LHCN-M2 (cell line): ENCODE results near the gene HOXD1. TPM values are rescaled to one million over a fixed set of nuclear protein-coding genes. Genes with fewer than 3 reads are reported as not detected.

Experiments used
- DNase-seq: peaks from one replicate; pipeline ENCODE4 v3.0.0-alpha.2; 2012; ENCODE audit warnings: low read depth
- polyA plus RNA-seq: library from polyadenylated mRNA; unstranded; fragments of >200 nt; gene quantifications from one replicate; pipeline ENCODE4 v1.2.1, GENCODE V29; 2012; ENCODE audit warnings: missing spikeins
- total RNA-seq: library from RNA; depleted of rRNA; stranded (reverse); fragments of >200 nt; gene quantifications from 2 replicates; pipeline ENCODE4 v1.2.3, GENCODE V29; 2014; rRNA removed

The HOXD1 gene
- not detected in 2 replicates for total RNA-seq
- polyA plus RNA-seq, result not detected

- DNase-seq, result no peak
Measured at GRCh38 chr2:176187899-176188773, at the start of gene HOXD1. TSS of gene HOXD1 (plus strand) at chr2:176188668. CDS start at chr2:176188802, 134 bp downstream.

GRCh38 chr2:176138923-176139660, 49.4 kb upstream of the HOXD1 start:
- no peak for DNase-seq

- DNase-seq, result no peak
Measured at GRCh38 chr2:176139661-176140512, 48.6 kb upstream of the HOXD1 start.

GRCh38 chr2:176140513-176141317, 47.8 kb upstream of the HOXD1 start:
- peak; percentile 53 for DNase-seq

- DNase-seq, result no peak
Measured at GRCh38 chr2:176142281-176142680, 46.2 kb upstream of the HOXD1 start.

GRCh38 chr2:176145085-176145969, 43.1 kb upstream of the HOXD1 start:
- DNase-seq, result no peak

GRCh38 chr2:176146101-176146500, 42.4 kb upstream of the HOXD1 start:
- no peak for DNase-seq

- no peak for DNase-seq
Measured at GRCh38 chr2:176146645-176147044, 41.8 kb upstream of the HOXD1 start.

GRCh38 chr2:176147210-176147799, 41.2 kb upstream of the HOXD1 start:
- no peak for DNase-seq

GRCh38 chr2:176147800-176148496, 40.5 kb upstream of the HOXD1 start:
- no peak for DNase-seq

GRCh38 chr2:176148751-176149421, 39.6 kb upstream of the HOXD1 start:
- no peak for DNase-seq

- DNase-seq, result no peak
Measured at GRCh38 chr2:176149481-176149938, 39.0 kb upstream of the HOXD1 start.

GRCh38 chr2:176149939-176150583, 38.4 kb upstream of the HOXD1 start:
- no peak for DNase-seq

- DNase-seq, result no peak
Measured at GRCh38 chr2:176150584-176151441, 37.7 kb upstream of the HOXD1 start.

- DNase-seq, result no peak
Measured at GRCh38 chr2:176151442-176152287, 36.8 kb upstream of the HOXD1 start, which contains the start of gene HOXD4. TSS of gene HOXD4 (plus strand) at chr2:176151550. CDS start at chr2:176151634, 84 bp downstream.
